Natural killer cell (primary cell): ENCODE measurements around the gene STON1. TPM values are rescaled to one million over a fixed set of nuclear protein-coding genes. Genes with fewer than 3 reads are reported as not detected.

Source experiments
- ATAC-seq, 3 donors: fragments of 150-1000 bp in 2 of 3; fragments of 200-7000 bp in 1 of 3; cut with Tn5 transposase; 1 replicate in 1 of 3; 2 replicates in 2 of 3; pipeline ENCODE4 v1.10.0; 2021; ENCODE audit warnings: mild to moderate bottlenecking in 2 of 3, moderate library complexity in 2 of 3
- DNase-seq, 2 donors: peaks; one replicate each; pipeline versions ENCODE4 v3.0.0 to v3.0.0-alpha.2; 2013 to 2021; ENCODE audit warnings: mixed read lengths in 1 of 2
- H3K27ac ChIP-seq: one replicate; pipeline ENCODE4 v1.5.1; 2013; ENCODE audit warnings: mild to moderate bottlenecking, low read length
- H3K27me3 ChIP-seq: one replicate; pipeline ENCODE4 v1.6.1; 2013; ENCODE audit warnings: low read length; ENCODE audit not compliant: control insufficient read depth, insufficient read depth
- H3K36me3 ChIP-seq: one replicate; pipeline ENCODE4 v1.6.1; 2013; ENCODE audit warnings: low read length; ENCODE audit not compliant: control insufficient read depth, insufficient read depth
- H3K4me1 ChIP-seq: one replicate; pipeline ENCODE4 v1.6.1; 2013; ENCODE audit warnings: low read length; ENCODE audit not compliant: control insufficient read depth, insufficient read depth
- H3K4me3 ChIP-seq: one replicate; pipeline ENCODE4 v1.5.1; 2013; ENCODE audit warnings: low read length
- H3K9me3 ChIP-seq: one replicate; pipeline ENCODE4 v1.6.1; 2013; ENCODE audit warnings: low read length; ENCODE audit not compliant: control insufficient read depth, insufficient read depth
- H3K27ac Mint-ChIP-seq, 2 donors: one replicate each; pipeline ENCODE4 v1.8.0; 2022; ENCODE audit warnings: mild to moderate bottlenecking in 2 of 2, mixed read lengths in 2 of 2, moderate library complexity in 1 of 2
- H3K27me3 Mint-ChIP-seq, 2 donors: one replicate each; pipeline ENCODE4 v1.8.0; 2022; ENCODE audit warnings: low read depth in 2 of 2, mixed read lengths in 2 of 2
- H3K36me3 Mint-ChIP-seq: one replicate; pipeline ENCODE4 v1.8.0; 2022; ENCODE audit warnings: mixed read lengths
- H3K4me1 Mint-ChIP-seq, 2 donors: one replicate each; pipeline ENCODE4 v1.8.0; 2022; ENCODE audit warnings: mixed read lengths in 2 of 2
- H3K4me3 Mint-ChIP-seq: one replicate; pipeline ENCODE4 v1.8.0; 2022; ENCODE audit warnings: mild to moderate bottlenecking, moderate library complexity, mixed read lengths
- H3K9me3 Mint-ChIP-seq, 2 donors: one replicate each; pipeline ENCODE4 v1.8.0; 2022; ENCODE audit warnings: mixed read lengths in 2 of 2
- WGBS: methylation state at CpG from one replicate; pipeline ENCODE4 v1.1.7; 2013; ENCODE audit warnings: missing lambda C conversion rate; ENCODE audit not compliant: insufficient coverage; 5-methylcytosine and 5-hydroxymethylcytosine counted together
- intact Hi-C: fragments of 100-400 bp; cut with micrococcal nuclease; formaldehyde crosslinking; loops from one replicate; pipeline ENCODE4 v1.14.2; 2022
- total RNA-seq, 4 donors: library from RNA; stranded (reverse); fragments of 120-200 nt in 1 of 4; gene quantifications; one replicate each; pipeline versions ENCODE4 v1.2.3 to v1.2.4, GENCODE V29; 2013 to 2022
- TF ChIP-seq, protein P1 (sequence below): fragments of 200-600 bp; IDR thresholded peaks from one replicate; pipeline ENCODE4 v1.8.0; 2022; ENCODE audit warnings: antibody characterized with exemption

Gene STON1
- total RNA-seq, 3 donors from 2014 or later (not counting 1 experiment from before 2014, with no cell fraction given): 1.8 to 4.5 (median 3.0) TPM

GRCh38 chr2:48482769-48483168 is 47.2 kb upstream of the STON1 start:
- Histone ChIP-seq H3K4me3 (no peak overlapping the region), H3K36me3 (peaks cover 69% of the 10 kb centered on the region), H3K4me1 (no peaks in the 10 kb centered on the region), H3K27ac (no peak overlapping the region), H3K9me3 (no peaks in the 10 kb centered on the region), H3K27me3 (no peaks in the 10 kb centered on the region)
- H3K9me3 Mint-ChIP-seq: no peaks in the 10 kb centered on the region
- peaks cover 0 to 5% of the 10 kb centered on the region in 2 donors for H3K4me1 Mint-ChIP-seq
- TF ChIP-seq, protein P1, sequence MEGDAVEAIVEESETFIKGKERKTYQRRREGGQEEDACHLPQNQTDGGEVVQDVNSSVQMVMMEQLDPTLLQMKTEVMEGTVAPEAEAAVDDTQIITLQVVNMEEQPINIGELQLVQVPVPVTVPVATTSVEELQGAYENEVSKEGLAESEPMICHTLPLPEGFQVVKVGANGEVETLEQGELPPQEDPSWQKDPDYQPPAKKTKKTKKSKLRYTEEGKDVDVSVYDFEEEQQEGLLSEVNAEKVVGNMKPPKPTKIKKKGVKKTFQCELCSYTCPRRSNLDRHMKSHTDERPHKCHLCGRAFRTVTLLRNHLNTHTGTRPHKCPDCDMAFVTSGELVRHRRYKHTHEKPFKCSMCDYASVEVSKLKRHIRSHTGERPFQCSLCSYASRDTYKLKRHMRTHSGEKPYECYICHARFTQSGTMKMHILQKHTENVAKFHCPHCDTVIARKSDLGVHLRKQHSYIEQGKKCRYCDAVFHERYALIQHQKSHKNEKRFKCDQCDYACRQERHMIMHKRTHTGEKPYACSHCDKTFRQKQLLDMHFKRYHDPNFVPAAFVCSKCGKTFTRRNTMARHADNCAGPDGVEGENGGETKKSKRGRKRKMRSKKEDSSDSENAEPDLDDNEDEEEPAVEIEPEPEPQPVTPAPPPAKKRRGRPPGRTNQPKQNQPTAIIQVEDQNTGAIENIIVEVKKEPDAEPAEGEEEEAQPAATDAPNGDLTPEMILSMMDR: no peak
- intact Hi-C loops: no loop called here
- no peak for DNase-seq
- H3K27ac Mint-ChIP-seq: no peak overlapping the region
- ATAC-seq: no peak
- no peak overlapping the region for H3K4me3 Mint-ChIP-seq
- H3K27me3 Mint-ChIP-seq: no peaks in the 10 kb centered on the region
- peaks cover 10% of the 10 kb centered on the region for H3K36me3 Mint-ChIP-seq
- WGBS: 98% methylated on average over 3 of the region's 5 CpGs

DNA sequence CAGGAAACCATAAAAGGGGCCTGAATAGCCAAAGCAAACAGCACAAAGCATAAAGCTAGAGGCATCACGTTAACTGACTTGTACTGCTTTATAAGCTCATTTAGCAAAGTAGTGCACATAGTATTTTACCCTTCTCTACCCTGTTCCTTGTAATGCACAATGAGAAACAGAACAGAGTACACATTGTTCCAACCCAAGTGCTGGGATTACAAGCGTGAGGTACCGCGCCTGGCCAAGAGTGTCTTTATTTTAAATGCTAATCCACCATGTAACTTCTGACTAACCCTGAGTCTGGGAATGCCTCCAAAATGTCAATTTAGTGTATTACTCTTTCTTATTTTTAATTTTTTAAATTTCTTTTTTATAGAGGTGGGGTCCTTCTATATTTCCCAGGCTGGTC is 46.4 kb upstream of the STON1 start:
- Mint-ChIP-seq H3K27me3 (no peaks in the 10 kb centered on the region), H3K36me3 (peaks cover 10% of the 10 kb centered on the region), H3K4me3 (no peak overlapping the region), H3K4me1 (peaks cover 0 to 5% of the 10 kb centered on the region in 2 donors), H3K27ac (no peak overlapping the region), H3K9me3 (no peaks in the 10 kb centered on the region)
- no peaks in the 10 kb centered on the region for H3K4me1 ChIP-seq
- H3K27me3 ChIP-seq: no peaks in the 10 kb centered on the region
- intact Hi-C loops: no loop called here
- H3K4me3 ChIP-seq: no peak overlapping the region
- WGBS: 95% methylated on average over 4 of the region's 4 CpGs
- no peaks in the 10 kb centered on the region for H3K9me3 ChIP-seq
- ATAC-seq (no peak), DNase-seq (no peak)
- TF ChIP-seq, protein P1: no peak
- H3K27ac ChIP-seq: no peak overlapping the region
- H3K36me3 ChIP-seq: peaks cover 70% of the 10 kb centered on the region

DNA sequence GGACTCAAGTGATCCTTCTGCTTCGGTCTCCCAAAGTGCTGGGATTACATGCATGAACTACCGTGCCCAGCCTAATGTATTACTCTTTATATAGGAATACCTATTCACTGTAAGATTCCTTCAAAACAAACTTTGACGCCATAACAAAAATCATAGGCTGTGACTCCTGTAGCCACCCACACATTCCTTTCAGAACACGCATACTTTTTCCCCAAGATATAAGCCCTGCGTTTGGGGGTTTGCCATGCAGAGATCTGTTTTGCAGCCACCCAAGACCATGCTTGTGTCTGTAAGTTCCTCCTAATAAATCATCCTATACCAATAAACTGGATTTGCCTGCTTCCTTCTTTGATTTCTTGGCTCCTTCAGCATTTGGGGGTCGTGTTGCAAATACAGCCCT is 46.0 kb upstream of the STON1 start:
- Mint-ChIP-seq H3K4me3 (no peak overlapping the region), H3K9me3 (no peaks in the 10 kb centered on the region), H3K4me1 (peaks cover 0 to 5% of the 10 kb centered on the region in 2 donors), H3K36me3 (peaks cover 10% of the 10 kb centered on the region), H3K27me3 (no peaks in the 10 kb centered on the region), H3K27ac (no peak overlapping the region)
- WGBS: 82% methylated on average over 6 of the region's 6 CpGs
- Histone ChIP-seq H3K9me3 (no peaks in the 10 kb centered on the region), H3K36me3 (peaks cover 71% of the 10 kb centered on the region), H3K4me3 (no peak overlapping the region), H3K4me1 (no peaks in the 10 kb centered on the region), H3K27ac (no peak overlapping the region), H3K27me3 (no peaks in the 10 kb centered on the region)
- ATAC-seq: no peak
- TF ChIP-seq, protein P1: no peak
- no peak for DNase-seq
- intact Hi-C loops: no loop called here

DNA sequence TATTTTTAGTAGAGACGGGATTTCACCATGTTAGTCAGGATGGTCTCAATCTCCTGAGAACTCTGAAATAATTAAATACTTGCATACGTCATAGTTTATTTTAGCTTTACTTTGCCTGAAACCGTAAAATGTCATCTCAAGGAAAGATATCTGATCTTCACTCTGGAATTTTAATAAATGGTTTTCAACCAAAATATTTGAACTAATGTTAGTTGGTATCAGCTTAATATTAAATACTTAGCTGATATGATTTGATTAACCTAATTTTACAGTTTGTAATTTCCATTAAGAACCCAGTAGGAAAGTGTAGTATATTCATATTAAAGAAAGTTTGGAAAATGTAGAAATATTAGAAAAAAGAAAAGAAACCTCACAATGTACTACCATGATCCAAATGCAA is 41.4 kb upstream of the STON1 start:
- 100% methylated on average over 3 of the region's 3 CpGs for WGBS
- H3K36me3 ChIP-seq: peaks cover 61% of the 10 kb centered on the region
- no peak overlapping the region for H3K4me3 ChIP-seq
- no peak overlapping the region for H3K27ac ChIP-seq
- H3K9me3 Mint-ChIP-seq: no peaks in the 10 kb centered on the region
- intact Hi-C loops: no loop called here
- H3K4me1 ChIP-seq: no peaks in the 10 kb centered on the region
- H3K4me1 Mint-ChIP-seq: no peaks in the 10 kb centered on the region
- no peaks in the 10 kb centered on the region for H3K9me3 ChIP-seq
- no peak for DNase-seq
- H3K27me3 Mint-ChIP-seq: no peaks in the 10 kb centered on the region
- H3K4me3 Mint-ChIP-seq: no peak overlapping the region
- TF ChIP-seq, protein P1: no peak
- no peaks in the 10 kb centered on the region for H3K36me3 Mint-ChIP-seq
- ATAC-seq: no peak
- no peaks in the 10 kb centered on the region for H3K27me3 ChIP-seq
- no peak overlapping the region for H3K27ac Mint-ChIP-seq
